ENCODE measurements around the gene PTPN3.

GRCh38 chr9:109506097-109506712 is 8.1 kb upstream of the PTPN3 start:
- no peak for TF ChIP-seq POLR2AphosphoS5 (IDR thresholded peaks at IDR 0.05; ENCODE audit: low read depth, low read length)
- TF ChIP-seq POLR2A (IDR thresholded peaks at IDR 0.05; ENCODE audit: low read depth, low read length): no peak

Data from GM12892 (cell line).